GM23338 (cell line): ENCODE data around the gene KRTAP4-4. TPM values are rescaled to one million over a fixed set of nuclear protein-coding genes. Genes with fewer than 3 reads are reported as not detected.

Experiments used
- ATAC-seq: fragments of 200-7000 bp; cut with Tn5 transposase; 3 replicates; pipeline ENCODE4 v1.9.1; 2020
- DNase-seq: peaks from one replicate; pipeline ENCODE4 v3.0.0-alpha.2; 2015; ENCODE audit warnings: low spot score
- H2AFZ ChIP-seq: fragments of 200-600 bp; sonication (generic); 2 replicates; pipeline ENCODE4 v1.8.0; 2016; ENCODE audit warnings: antibody characterized with exemption, mild to moderate bottlenecking, moderate library complexity
- H3F3A ChIP-seq: fragments of 200-600 bp; sonication (generic); replicated peaks from 2 replicates; pipeline ENCODE4 v1.8.0; 2017; ENCODE audit warnings: antibody characterized with exemption, mixed run types, low read depth
- H3K27ac ChIP-seq: fragments of 200-600 bp; sonication (generic); 2 replicates; pipeline ENCODE4 v1.6.1; 2016; ENCODE audit warnings: low read depth
- H3K27me3 ChIP-seq: fragments of 200-600 bp; sonication (generic); 2 replicates; pipeline ENCODE4 v1.8.0; 2016; ENCODE audit warnings: mild to moderate bottlenecking, mixed run types, moderate library complexity; ENCODE audit not compliant: insufficient read depth
- H3K36me3 ChIP-seq: fragments of 200-600 bp; sonication (generic); 2 replicates; pipeline ENCODE4 v1.8.0; 2016; ENCODE audit warnings: mild to moderate bottlenecking; ENCODE audit not compliant: insufficient read depth
- H3K4me1 ChIP-seq: fragments of 200-600 bp; sonication (generic); 2 replicates; pipeline ENCODE4 v1.8.0; 2016; ENCODE audit warnings: mild to moderate bottlenecking, moderate library complexity; ENCODE audit not compliant: insufficient read depth
- H3K4me2 ChIP-seq: fragments of 200-600 bp; sonication (generic); 2 replicates; pipeline ENCODE4 v1.7.1; 2017; ENCODE audit warnings: mixed run types
- H3K4me3 ChIP-seq: fragments of 200-600 bp; sonication (generic); 2 replicates; pipeline ENCODE4 v1.6.1; 2016; ENCODE audit warnings: mixed run types
- H3K79me2 ChIP-seq: fragments of 200-600 bp; sonication (generic); replicated peaks from 2 replicates; pipeline ENCODE4 v1.8.0; 2017; ENCODE audit warnings: mild to moderate bottlenecking; ENCODE audit not compliant: insufficient read depth
- H3K9me2 ChIP-seq: fragments of 200-600 bp; sonication (generic); 2 replicates; pipeline ENCODE4 v1.8.0; 2017; ENCODE audit not compliant: insufficient read depth
- H4K20me1 ChIP-seq: fragments of 200-600 bp; sonication (generic); replicated peaks from 2 replicates; pipeline ENCODE4 v1.8.0; 2017; ENCODE audit warnings: mild to moderate bottlenecking; ENCODE audit not compliant: insufficient read depth
- H3K27ac Mint-ChIP-seq: 2 replicates; pipeline ENCODE4 v1.8.0; 2020; ENCODE audit warnings: inconsistent platforms, mild to moderate bottlenecking, moderate library complexity, mixed read lengths
- H3K27me3 Mint-ChIP-seq: 3 replicates; pipeline ENCODE4 v1.8.0; 2022; ENCODE audit warnings: low read depth, mild to moderate bottlenecking, moderate library complexity, mixed read lengths, inconsistent platforms; ENCODE audit not compliant: insufficient read depth, poor library complexity
- H3K36me3 Mint-ChIP-seq: 3 replicates; pipeline ENCODE4 v1.8.0; 2021; ENCODE audit warnings: low read depth, mild to moderate bottlenecking, inconsistent platforms, moderate library complexity, mixed read lengths
- H3K4me1 Mint-ChIP-seq: 3 replicates; pipeline ENCODE4 v1.8.0; 2020; ENCODE audit warnings: mild to moderate bottlenecking, inconsistent platforms, mixed read lengths
- H3K4me3 Mint-ChIP-seq: 3 replicates; pipeline ENCODE4 v1.8.0; 2021; ENCODE audit warnings: moderate library complexity, mild to moderate bottlenecking, inconsistent platforms, mixed read lengths
- H3K9me3 Mint-ChIP-seq: 3 replicates; pipeline ENCODE4 v1.8.0; 2020; ENCODE audit warnings: moderate library complexity, mild to moderate bottlenecking, inconsistent platforms, mixed read lengths
- CREB1 ChIP-seq: fragments of 250-450 bp; sonication (Bioruptor Pico); IDR thresholded peaks from 2 replicates; pipeline ENCODE4 v1.5.0; 2020; ENCODE audit warnings: low read depth, mild to moderate bottlenecking, moderate library complexity
- ETS1 ChIP-seq: IDR thresholded peaks from 2 replicates; pipeline ENCODE4 v1.6.1; 2016; ENCODE audit warnings: antibody characterized with exemption
- EZH2 ChIP-seq: fragments of 200-600 bp; sonication (generic); IDR thresholded peaks from one replicate; pipeline ENCODE4 v1.8.0; 2017; ENCODE audit warnings: antibody characterized with exemption, mild to moderate bottlenecking, low read depth; ENCODE audit not compliant: unreplicated experiment
- JUNB ChIP-seq: IDR thresholded peaks from one replicate; pipeline ENCODE4 v1.6.1; 2016; ENCODE audit warnings: antibody characterized with exemption; ENCODE audit not compliant: unreplicated experiment
- NANOG ChIP-seq: IDR thresholded peaks from 2 replicates; pipeline ENCODE4 v1.6.1; 2016; ENCODE audit warnings: antibody characterized with exemption, borderline replicate concordance
- POLR2AphosphoS5 ChIP-seq: IDR thresholded peaks from 2 replicates; pipeline ENCODE4 v1.6.1; 2016; ENCODE audit warnings: antibody characterized with exemption, low read depth
- REST ChIP-seq: IDR thresholded peaks from one replicate; pipeline ENCODE4 v1.6.1; 2018; ENCODE audit warnings: antibody characterized with exemption; ENCODE audit not compliant: unreplicated experiment
- ZNF114 ChIP-seq: fragments of 250-450 bp; sonication (Bioruptor Pico); IDR thresholded peaks from 2 replicates; pipeline ENCODE4 v1.5.0; 2020; ENCODE audit warnings: mild to moderate bottlenecking, moderate library complexity
- polyA plus RNA-seq: library from polyadenylated mRNA; unstranded; fragments of >200 nt; fragmentation: Nextera tagmentation; extraction: Ambion mirVana; gene quantifications from 2 replicates; pipeline ENCODE4 v1.2.1, GENCODE V29; 2016
- total RNA-seq: library from RNA; depleted of rRNA; stranded (reverse); fragments of >200 nt; shearing (Covaris generic); gene quantifications from 2 replicates; pipeline ENCODE4 v1.2.3, GENCODE V29; 2014
- TF ChIP-seq, protein P1 (sequence below): fragments of 250-450 bp; sonication (Bioruptor Pico); IDR thresholded peaks from 2 replicates; pipeline ENCODE4 v1.5.0; 2020; ENCODE audit warnings: mild to moderate bottlenecking, moderate library complexity

KRTAP4-4 gene
- total and polyA plus RNA-seq, 2 experiments from 2014 or later, result not detected

- Histone ChIP-seq H2AFZ (no peak overlapping the region), H3F3A (no peaks in the 10 kb centered on the region), H3K4me3 (no peak overlapping the region), H3K79me2 (no peaks in the 10 kb centered on the region), H3K9me2 (no peaks in the 10 kb centered on the region), H3K27me3 (no peaks in the 10 kb centered on the region), H3K36me3 (no peaks in the 10 kb centered on the region), H3K4me1 (no peaks in the 10 kb centered on the region), H3K27ac (no peak overlapping the region), H4K20me1 (no peaks in the 10 kb centered on the region), H3K4me2 (no peak overlapping the region)
- Mint-ChIP-seq H3K27ac (no peak overlapping the region), H3K9me3 (no peaks in the 10 kb centered on the region; the same call in 2 of the 3 replicates), H3K27me3 (no peaks in the 10 kb centered on the region), H3K4me3 (no peak overlapping the region), H3K36me3 (no peaks in the 10 kb centered on the region), H3K4me1 (peaks cover 5% of the 10 kb centered on the region)
- TF ChIP-seq JUNB (no peak), ZNF114 (CRISPR knock-in tag) (no peak), EZH2 (no peak)
- DNase-seq (no peak), ATAC-seq (no peak)
These were observed 33.2 kb downstream of the KRTAP4-4 start for GRCh38 chr17:41127371-41127770.

GRCh38 chr17:41126412-41126811, 34.1 kb downstream of the KRTAP4-4 start:
- Mint-ChIP-seq H3K9me3 (no peaks in the 10 kb centered on the region; the same call in 2 of the 3 replicates), H3K4me1 (peaks cover 5% of the 10 kb centered on the region), H3K27me3 (peaks cover 5% of the 10 kb centered on the region), H3K4me3 (no peak overlapping the region), H3K27ac (no peak overlapping the region), H3K36me3 (no peaks in the 10 kb centered on the region)
- H3K4me1 ChIP-seq, result no peaks in the 10 kb centered on the region
- H3K9me2 ChIP-seq, result no peaks in the 10 kb centered on the region
- H3K27me3 ChIP-seq, result no peaks in the 10 kb centered on the region
- no peak overlapping the region for H3K4me3 ChIP-seq
- no peaks in the 10 kb centered on the region; the same call in 1 of the 2 replicates for H3K36me3 ChIP-seq
- H3F3A ChIP-seq, result no peaks in the 10 kb centered on the region
- no peaks in the 10 kb centered on the region for H3K79me2 ChIP-seq
- no peak overlapping the region for H2AFZ ChIP-seq
- H3K27ac ChIP-seq, result no peak overlapping the region
- ATAC-seq, result no peak
- DNase-seq, result no peak
- H4K20me1 ChIP-seq, result no peaks in the 10 kb centered on the region
- no peak overlapping the region for H3K4me2 ChIP-seq
- TF ChIP-seq CREB1 (CRISPR knock-in tag) (no peak), ZNF114 (CRISPR knock-in tag) (no peak), POLR2AphosphoS5 (no peak), JUNB (no peak), REST (no peak), ETS1 (no peak), EZH2 (no peak), NANOG (no peak)
- TF ChIP-seq, protein P1, sequence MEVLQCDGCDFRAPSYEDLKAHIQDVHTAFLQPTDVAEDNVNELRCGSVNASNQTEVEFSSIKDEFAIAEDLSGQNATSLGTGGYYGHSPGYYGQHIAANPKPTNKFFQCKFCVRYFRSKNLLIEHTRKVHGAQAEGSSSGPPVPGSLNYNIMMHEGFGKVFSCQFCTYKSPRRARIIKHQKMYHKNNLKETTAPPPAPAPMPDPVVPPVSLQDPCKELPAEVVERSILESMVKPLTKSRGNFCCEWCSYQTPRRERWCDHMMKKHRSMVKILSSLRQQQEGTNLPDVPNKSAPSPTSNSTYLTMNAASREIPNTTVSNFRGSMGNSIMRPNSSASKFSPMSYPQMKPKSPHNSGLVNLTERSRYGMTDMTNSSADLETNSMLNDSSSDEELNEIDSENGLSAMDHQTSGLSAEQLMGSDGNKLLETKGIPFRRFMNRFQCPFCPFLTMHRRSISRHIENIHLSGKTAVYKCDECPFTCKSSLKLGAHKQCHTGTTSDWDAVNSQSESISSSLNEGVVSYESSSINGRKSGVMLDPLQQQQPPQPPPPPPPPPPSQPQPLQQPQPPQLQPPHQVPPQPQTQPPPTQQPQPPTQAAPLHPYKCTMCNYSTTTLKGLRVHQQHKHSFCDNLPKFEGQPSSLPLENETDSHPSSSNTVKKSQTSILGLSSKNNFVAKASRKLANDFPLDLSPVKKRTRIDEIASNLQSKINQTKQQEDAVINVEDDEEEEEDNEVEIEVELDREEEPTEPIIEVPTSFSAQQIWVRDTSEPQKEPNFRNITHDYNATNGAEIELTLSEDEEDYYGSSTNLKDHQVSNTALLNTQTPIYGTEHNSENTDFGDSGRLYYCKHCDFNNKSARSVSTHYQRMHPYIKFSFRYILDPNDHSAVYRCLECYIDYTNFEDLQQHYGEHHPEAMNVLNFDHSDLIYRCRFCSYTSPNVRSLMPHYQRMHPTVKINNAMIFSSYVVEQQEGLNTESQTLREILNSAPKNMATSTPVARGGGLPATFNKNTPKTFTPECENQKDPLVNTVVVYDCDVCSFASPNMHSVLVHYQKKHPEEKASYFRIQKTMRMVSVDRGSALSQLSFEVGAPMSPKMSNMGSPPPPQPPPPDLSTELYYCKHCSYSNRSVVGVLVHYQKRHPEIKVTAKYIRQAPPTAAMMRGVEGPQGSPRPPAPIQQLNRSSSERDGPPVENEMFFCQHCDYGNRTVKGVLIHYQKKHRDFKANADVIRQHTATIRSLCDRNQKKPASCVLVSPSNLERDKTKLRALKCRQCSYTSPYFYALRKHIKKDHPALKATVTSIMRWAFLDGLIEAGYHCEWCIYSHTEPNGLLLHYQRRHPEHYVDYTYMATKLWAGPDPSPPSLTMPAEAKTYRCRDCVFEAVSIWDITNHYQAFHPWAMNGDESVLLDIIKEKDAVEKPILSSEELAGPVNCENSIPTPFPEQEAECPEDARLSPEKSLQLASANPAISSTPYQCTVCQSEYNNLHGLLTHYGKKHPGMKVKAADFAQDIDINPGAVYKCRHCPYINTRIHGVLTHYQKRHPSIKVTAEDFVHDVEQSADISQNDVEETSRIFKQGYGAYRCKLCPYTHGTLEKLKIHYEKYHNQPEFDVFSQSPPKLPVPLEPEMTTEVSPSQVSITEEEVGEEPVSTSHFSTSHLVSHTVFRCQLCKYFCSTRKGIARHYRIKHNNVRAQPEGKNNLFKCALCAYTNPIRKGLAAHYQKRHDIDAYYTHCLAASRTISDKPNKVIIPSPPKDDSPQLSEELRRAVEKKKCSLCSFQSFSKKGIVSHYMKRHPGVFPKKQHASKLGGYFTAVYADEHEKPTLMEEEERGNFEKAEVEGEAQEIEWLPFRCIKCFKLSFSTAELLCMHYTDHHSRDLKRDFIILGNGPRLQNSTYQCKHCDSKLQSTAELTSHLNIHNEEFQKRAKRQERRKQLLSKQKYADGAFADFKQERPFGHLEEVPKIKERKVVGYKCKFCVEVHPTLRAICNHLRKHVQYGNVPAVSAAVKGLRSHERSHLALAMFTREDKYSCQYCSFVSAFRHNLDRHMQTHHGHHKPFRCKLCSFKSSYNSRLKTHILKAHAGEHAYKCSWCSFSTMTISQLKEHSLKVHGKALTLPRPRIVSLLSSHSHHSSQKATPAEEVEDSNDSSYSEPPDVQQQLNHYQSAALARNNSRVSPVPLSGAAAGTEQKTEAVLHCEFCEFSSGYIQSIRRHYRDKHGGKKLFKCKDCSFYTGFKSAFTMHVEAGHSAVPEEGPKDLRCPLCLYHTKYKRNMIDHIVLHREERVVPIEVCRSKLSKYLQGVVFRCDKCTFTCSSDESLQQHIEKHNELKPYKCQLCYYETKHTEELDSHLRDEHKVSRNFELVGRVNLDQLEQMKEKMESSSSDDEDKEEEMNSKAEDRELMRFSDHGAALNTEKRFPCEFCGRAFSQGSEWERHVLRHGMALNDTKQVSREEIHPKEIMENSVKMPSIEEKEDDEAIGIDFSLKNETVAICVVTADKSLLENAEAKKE (CRISPR knock-in tag), result no peak
